B cell (primary cell): ENCODE measurements around the gene CR1.

Experiments
- CTCF ChIP-seq: fragments of 200-600 bp; IDR thresholded peaks from one replicate; pipeline ENCODE4 v1.8.0; 2022; ENCODE audit warnings: antibody characterized with exemption, mild to moderate bottlenecking
- EZH2 ChIP-seq: IDR thresholded peaks from 2 replicates; pipeline ENCODE4 v1.6.1; 2012; ENCODE audit warnings: borderline replicate concordance, low read depth, mild to moderate bottlenecking, moderate library complexity, low read length; ENCODE audit not compliant: insufficient read depth, poor library complexity, severe bottlenecking

- TF ChIP-seq EZH2 (no peak), CTCF (no peak)
Measured at GRCh38 chr1:207658904-207659485, 163.0 kb downstream of the CR1 start.
